HepG2 (cell line): ENCODE measurements around the gene HOXC9. TPM values are rescaled to one million over a fixed set of nuclear protein-coding genes. Genes with fewer than 3 reads are reported as not detected.

Source experiments
- ATAC-seq: fragments of 200-7000 bp; cut with Tn5 transposase; 3 replicates; pipeline ENCODE4 v1.9.1; 2020; ENCODE audit warnings: mild to moderate bottlenecking, moderate library complexity
- BruUV-seq: library from RNA; stranded (reverse); fragments of 400-500 nt; replicated peaks from 2 replicates; lab custom pipeline; 2021; lab: Mats Ljungman, UMichigan
- CTCF ChIA-PET: fragments of 300-600 bp; formaldehyde crosslinking; extraction: SDS; loops from one replicate; lab custom pipeline; 2021; ENCODE audit warnings: low total read pairs, inconsistent platforms, low intra/inter-chr PET ratio; lab: Yijun Ruan, JAX
- POLR2A ChIA-PET: fragments of 350-600 bp; sonication (Branson Sonifier 250); formaldehyde crosslinking; loops from one replicate; lab custom pipeline; 2020; ENCODE audit warnings: antibody characterized with exemption, inconsistent platforms; lab: Yijun Ruan, JAX
- DNase-seq: peaks from one replicate; pipeline ENCODE4 v3.0.0-alpha.2; 2015; ENCODE audit warnings: low spot score
- FAIRE-seq: peaks from 3 replicates; lab custom pipeline; 2011; peaks lifted over from hg19 to GRCh38; lab: Jason Lieb, UNC
- H2AFZ ChIP-seq: one replicate; pipeline ENCODE4 v1.6.1; 2011; ENCODE audit warnings: low read length, inconsistent platforms
- H3K27ac ChIP-seq: fragments of 300-600 bp; 3 replicates; pipeline ENCODE4 v1.8.0; 2011; ENCODE audit warnings: mixed run types, mild to moderate bottlenecking, mixed read lengths, low read length, inconsistent platforms; ENCODE audit not compliant: insufficient read depth; ENCODE audit errors: extremely low read length
- H3K27me3 ChIP-seq, 2 experiments: fragments of 200-600 bp in 1 of 2; 2 replicates in 1 of 2; 3 replicates in 1 of 2; pipeline versions ENCODE4 v1.6.0 to v1.8.0; 2011; ENCODE audit warnings: low read length in 2 of 2, mild to moderate bottlenecking in 2 of 2, moderate library complexity in 2 of 2, inconsistent platforms in 1 of 2; ENCODE audit not compliant: insufficient read depth in 2 of 2, control insufficient read depth in 1 of 2
- H3K36me3 ChIP-seq, 2 experiments: fragments of 200-600 bp in 1 of 2; replicated peaks in 1 of 2; 2 replicates in 1 of 2; 3 replicates in 1 of 2; pipeline versions ENCODE4 v1.5.1 to v1.8.0; 2011; ENCODE audit warnings: low read length in 2 of 2, inconsistent platforms in 1 of 2; ENCODE audit not compliant: insufficient read depth in 2 of 2, control insufficient read depth in 1 of 2
- H3K4me1 ChIP-seq: 2 replicates; pipeline ENCODE4 v1.5.1; 2012; ENCODE audit warnings: low read length, inconsistent platforms; ENCODE audit not compliant: insufficient read depth
- H3K4me2 ChIP-seq: 2 replicates; pipeline ENCODE4 v1.6.0; 2011; ENCODE audit warnings: low read depth, low read length, inconsistent platforms
- H3K4me3 ChIP-seq, 3 experiments: fragments of 200-600 bp in 1 of 3; sonication (generic), shearing (Covaris generic) in 1 of 3; replicated peaks in 1 of 3; 2 replicates each; pipeline ENCODE4 v1.5.1; 2011 to 2016; ENCODE audit warnings: low read length in 3 of 3, inconsistent platforms in 2 of 3, low read depth in 2 of 3, mild to moderate bottlenecking in 2 of 3, control low read depth in 1 of 3, mixed read lengths in 1 of 3; ENCODE audit not compliant: insufficient read depth in 1 of 3
- H3K79me2 ChIP-seq: one replicate; pipeline ENCODE4 v1.6.1; 2011; ENCODE audit warnings: low read length, inconsistent platforms; ENCODE audit not compliant: insufficient read depth
- H3K9ac ChIP-seq: 2 replicates; pipeline ENCODE4 v1.6.0; 2011; ENCODE audit warnings: mild to moderate bottlenecking, low read depth, low read length, inconsistent platforms; ENCODE audit not compliant: insufficient read depth
- H3K9me3 ChIP-seq: 2 replicates; pipeline ENCODE4 v1.5.1; 2012; ENCODE audit warnings: mild to moderate bottlenecking, low read length
- H4K20me1 ChIP-seq: 2 replicates; pipeline ENCODE4 v1.6.0; 2011; ENCODE audit warnings: inconsistent platforms, mild to moderate bottlenecking, low read length, moderate library complexity; ENCODE audit not compliant: insufficient read depth
- CCDC6 ChIP-seq: sonication (generic); formaldehyde crosslinking; IDR thresholded peaks from 2 replicates; pipeline ENCODE4 v1.8.1; 2022; ENCODE audit warnings: mild to moderate bottlenecking, missing genetic modification reagents, moderate library complexity
- CREBL2 ChIP-seq: sonication (generic); formaldehyde crosslinking; IDR thresholded peaks from 2 replicates; pipeline ENCODE4 v1.8.1; 2023; ENCODE audit warnings: missing genetic modification reagents, mild to moderate bottlenecking, borderline replicate concordance
- HMGXB4 ChIP-seq, 2 experiments: sonication (generic) in 1 of 2; formaldehyde crosslinking in 1 of 2; IDR thresholded peaks; 2 replicates each; pipeline versions ENCODE4 v1.4.0 to v1.6.1; 2018 to 2020; ENCODE audit warnings: missing genetic modification reagents in 2 of 2, borderline replicate concordance in 1 of 2, low read depth in 1 of 2, mild to moderate bottlenecking in 1 of 2, missing biosample characterization in 1 of 2
- MZF1 ChIP-seq: sonication (generic); formaldehyde crosslinking; IDR thresholded peaks from 2 replicates; pipeline ENCODE4 v1.8.1; 2023; ENCODE audit warnings: mild to moderate bottlenecking, missing genetic modification reagents, borderline replicate concordance
- NONO ChIP-seq, 2 experiments: fragments of 450-650 bp in 1 of 2; sonication (generic) in 1 of 2; formaldehyde crosslinking in 1 of 2; IDR thresholded peaks in 1 of 2; conservative IDR thresholded peaks in 1 of 2; 2 replicates each; pipeline versions ENCODE4 v1.6.1 to v1.8.0; 2017 to 2022; ENCODE audit warnings: mild to moderate bottlenecking in 1 of 2, missing genetic modification reagents in 1 of 2, moderate library complexity in 1 of 2
- NR2F1 ChIP-seq, 2 experiments: fragments of 450-650 bp in 1 of 2; formaldehyde crosslinking in 1 of 2; IDR thresholded peaks; 2 replicates each; pipeline versions ENCODE4 v1.5.0 to v1.6.1; 2016 to 2020; ENCODE audit warnings: mild to moderate bottlenecking in 1 of 2, missing compliant biosample characterization in 1 of 2, missing genetic modification reagents in 1 of 2, moderate library complexity in 1 of 2
- NR2F2 ChIP-seq: IDR thresholded peaks from 2 replicates; pipeline ENCODE4 v1.6.1; 2012; ENCODE audit warnings: low read depth, inconsistent platforms, borderline replicate concordance
- PHF5A ChIP-seq: IDR thresholded peaks from one replicate; pipeline ENCODE4 v1.6.1; 2018; ENCODE audit warnings: low read depth, missing genetic modification reagents; ENCODE audit not compliant: unreplicated experiment
- RCOR2 ChIP-seq: IDR thresholded peaks from 2 replicates; pipeline ENCODE4 v1.6.1; 2016; ENCODE audit warnings: missing biosample characterization, missing genetic modification reagents
- RFX3 ChIP-seq: IDR thresholded peaks from 2 replicates; pipeline ENCODE4 v1.6.1; 2016; ENCODE audit warnings: missing biosample characterization, missing genetic modification reagents
- RXRB ChIP-seq: IDR thresholded peaks from 2 replicates; pipeline ENCODE4 v1.6.1; 2016; ENCODE audit warnings: borderline replicate concordance, missing genetic modification reagents, missing compliant biosample characterization
- SOX6 ChIP-seq, 2 experiments: fragments of 450-650 bp in 1 of 2; sonication (generic) in 1 of 2; formaldehyde crosslinking in 1 of 2; IDR thresholded peaks; 2 replicates each; pipeline versions ENCODE4 v1.4.0 to v1.6.1; 2017 to 2020; ENCODE audit warnings: antibody characterized with exemption in 1 of 2, mild to moderate bottlenecking in 1 of 2, missing genetic modification reagents in 1 of 2
- TBP ChIP-seq: sonication (generic); formaldehyde crosslinking; IDR thresholded peaks from 2 replicates; pipeline ENCODE4 v1.5.0; 2020; ENCODE audit warnings: missing genetic modification reagents
- TFDP2 ChIP-seq: sonication (generic); formaldehyde crosslinking; IDR thresholded peaks from 2 replicates; pipeline ENCODE4 v1.4.0; 2020; ENCODE audit warnings: missing genetic modification reagents
- ZNF121 ChIP-seq: sonication (generic); formaldehyde crosslinking; IDR thresholded peaks from 2 replicates; pipeline ENCODE4 v1.5.0; 2020; ENCODE audit warnings: mild to moderate bottlenecking, missing genetic modification reagents
- ZNF292 ChIP-seq: sonication (generic); formaldehyde crosslinking; IDR thresholded peaks from 2 replicates; pipeline ENCODE4 v1.8.1; 2022; ENCODE audit warnings: mild to moderate bottlenecking, low read depth, missing genetic modification reagents, borderline replicate concordance
- ZNF333 ChIP-seq: sonication (generic); formaldehyde crosslinking; IDR thresholded peaks from 2 replicates; pipeline ENCODE4 v1.4.0; 2020; ENCODE audit warnings: mild to moderate bottlenecking, missing genetic modification reagents, borderline replicate concordance
- ZNF660 ChIP-seq: sonication (generic); formaldehyde crosslinking; IDR thresholded peaks from 2 replicates; pipeline ENCODE4 v1.5.1; 2020; ENCODE audit warnings: mild to moderate bottlenecking, low read depth, missing genetic modification reagents, borderline replicate concordance
- WGBS: methylation state at CpG from one replicate; pipeline ENCODE4 v1.1.6; 2017; ENCODE audit warnings: low lambda C conversion rate; 5-methylcytosine and 5-hydroxymethylcytosine counted together
- in situ Hi-C: cut with HindIII; loops from 2 replicates; pipeline ENCODE4 v1.10.0; 2017; ENCODE audit warnings: low pct_unique_long_range_greater_than_20kb; ENCODE audit not compliant: extremely low pct_ligation_motif_present
- intact Hi-C: fragments of 100-400 bp; cut with micrococcal nuclease; formaldehyde crosslinking; loops from one replicate; pipeline ENCODE4 v1.10.0; 2022; ENCODE audit not compliant: unreplicated experiment
- polyA plus RNA-seq, 8 experiments: library from polyadenylated mRNA; depleted of rRNA in 3 of 8; stranded (reverse) in 7 of 8; unstranded in 1 of 8; fragments of >200 nt; fragmentation: Illumina TruSeq in 4 of 8; extraction: Trizol in 4 of 8; gene quantifications; 2 replicates each; pipeline versions ENCODE4 v1.2.1 to v1.2.3, GENCODE V29; 2011 to 2016; ENCODE audit warnings: low read depth in 4 of 8, missing spikeins in 1 of 8, mixed read lengths in 1 of 8; ENCODE audit not compliant: insufficient read depth in 1 of 8
- total RNA-seq, 5 experiments: library from RNA; depleted of rRNA; stranded (reverse); fragments of >200 nt; fragmentation: Illumina TruSeq; extraction: Trizol; gene quantifications; 2 replicates each; pipeline ENCODE4 v1.2.3, GENCODE V29; 2016; ENCODE audit warnings: low read depth in 1 of 5

HOXC9 gene
- total and polyA plus RNA-seq, 2 of the 13 experiments (the other 11 are each of a cell fraction or from before 2014, with no cell fraction given): 0.11 to 1.1 TPM

- Histone ChIP-seq H3K9me3 (no peaks in the 10 kb centered on the region), H3K4me3 (no peak overlapping the region), H2AFZ (no peak overlapping the region), H3K79me2 (no peaks in the 10 kb centered on the region), H3K27me3 (peaks cover 9 to 69% of the 10 kb centered on the region in 2 experiments), H3K36me3 (no peaks in the 10 kb centered on the region), H3K27ac (no peak overlapping the region), H4K20me1 (no peaks in the 10 kb centered on the region), H3K4me1 (no peaks in the 10 kb centered on the region), H3K9ac (no peak overlapping the region), H3K4me2 (no peak overlapping the region)
- ATAC-seq: no peak
- FAIRE-seq: no peak
- BruUV-seq: no TSS peak
- in situ Hi-C loops: no loop called here
- WGBS: 11% methylated on average over 6 of the region's 6 CpGs
- ChIA-PET CTCF (no interaction called here), POLR2A (no interaction called here)
- TF ChIP-seq HMGXB4 (CRISPR knock-in tag; IDR thresholded peaks at IDR 0.05; ENCODE audit: borderline replicate concordance in 1 of 2, low read depth in 1 of 2) (no peak), CREBL2 (CRISPR knock-in tag) (no peak), RCOR2 (no peak), RXRB (CRISPR knock-in tag) (no peak), TBP (CRISPR knock-in tag) (no peak), NR2F2 (no peak), TFDP2 (CRISPR knock-in tag) (no peak), NONO (IDR thresholded peaks at IDR 0.05) (no peak), NONO (CRISPR knock-in tag; conservative IDR thresholded peaks at IDR 0.05) (no peak), CCDC6 (no peak), MZF1 (no peak), PHF5A (CRISPR knock-in tag) (no peak), ZNF333 (CRISPR knock-in tag) (no peak), ZNF292 (CRISPR knock-in tag) (no peak), NR2F1 (CRISPR knock-in tag; IDR thresholded peaks at IDR 0.05) (no peak), SOX6 (IDR thresholded peaks at IDR 0.05) (no peak), SOX6 (CRISPR knock-in tag; IDR thresholded peaks at IDR 0.05) (no peak), ZNF660 (CRISPR knock-in tag) (no peak), RFX3 (no peak), ZNF121 (CRISPR knock-in tag) (no peak)
- intact Hi-C loops: no loop called here
- no peak for DNase-seq
Measured at GRCh38 chr12:54042970-54043853, 43.3 kb downstream of the HOXC9 start.
